ENCODE data around the gene CDC25A.

CDC25A gene

DNA sequence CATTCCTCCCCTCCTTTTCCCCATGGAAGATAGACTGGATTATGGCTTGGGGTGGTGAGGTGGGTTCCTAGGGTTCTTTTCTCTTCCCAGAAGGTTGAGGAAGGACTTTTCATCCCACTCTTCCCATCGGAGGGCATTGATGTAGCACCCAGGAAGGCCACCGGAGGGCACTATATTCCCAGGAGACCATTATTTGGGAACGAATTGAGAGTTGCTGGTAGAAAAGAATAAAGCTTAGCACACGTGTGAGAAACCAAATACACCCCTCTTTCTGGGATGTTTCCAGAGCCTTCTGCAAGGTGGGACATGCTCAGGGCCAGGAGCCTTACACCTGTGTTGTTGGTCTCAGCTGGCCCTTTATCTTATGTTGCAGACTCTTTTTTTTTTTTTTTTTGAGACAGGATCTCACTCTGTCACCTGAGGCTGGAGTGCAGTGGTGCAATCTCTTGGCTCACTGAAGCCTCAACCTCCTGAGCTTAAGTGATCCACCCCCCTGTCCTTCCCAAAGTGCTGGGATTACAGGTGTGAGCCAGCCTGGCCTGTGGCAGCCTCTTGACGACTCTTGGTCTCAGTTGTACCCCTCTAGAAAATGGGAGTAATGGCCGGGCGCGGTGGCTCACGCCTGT lies 6.3 kb upstream of the CDC25A start:
- DNase-seq, result peak; percentile 66

DNA sequence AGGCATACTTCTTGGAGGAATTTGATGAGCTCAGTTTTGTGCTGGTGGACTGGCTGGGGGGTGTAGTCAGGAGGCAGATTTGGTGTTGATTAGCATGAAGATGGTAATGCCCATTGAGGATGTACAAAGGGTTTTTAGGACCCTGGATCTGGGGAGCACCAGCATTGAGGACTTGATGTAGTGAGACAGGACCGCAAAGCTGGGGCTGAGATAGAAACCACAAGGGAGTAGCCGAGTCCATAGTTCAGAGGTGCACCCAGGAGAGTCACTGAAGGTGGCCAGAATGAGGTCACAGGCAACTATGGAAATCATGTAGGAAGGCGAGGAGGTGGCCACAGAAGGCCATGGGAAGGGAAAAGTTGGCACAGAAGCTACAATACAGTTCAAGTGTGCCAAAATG lies 2.7 kb upstream of the CDC25A start:
- no peak for DNase-seq

DNA sequence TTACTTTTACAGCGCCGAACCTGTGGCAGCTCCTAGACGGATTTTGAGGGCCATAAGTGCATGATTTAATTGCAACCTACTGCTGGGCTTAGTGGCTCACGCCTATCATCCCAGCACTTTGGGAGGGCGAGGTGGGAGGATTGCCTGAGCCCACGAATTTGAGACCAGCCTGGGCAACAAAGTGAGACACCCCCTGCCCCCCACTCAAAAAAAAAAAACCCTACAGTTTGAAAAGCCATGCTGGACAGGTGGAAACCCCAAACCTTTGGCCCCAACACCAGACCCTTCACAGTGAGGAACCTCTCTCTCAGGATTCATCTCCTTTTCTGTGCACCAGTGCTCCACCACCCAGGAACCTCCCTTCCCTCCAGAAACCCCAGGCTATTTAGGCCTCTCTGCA lies 1.1 kb upstream of the CDC25A start:
- DNase-seq, result no peak

DNA sequence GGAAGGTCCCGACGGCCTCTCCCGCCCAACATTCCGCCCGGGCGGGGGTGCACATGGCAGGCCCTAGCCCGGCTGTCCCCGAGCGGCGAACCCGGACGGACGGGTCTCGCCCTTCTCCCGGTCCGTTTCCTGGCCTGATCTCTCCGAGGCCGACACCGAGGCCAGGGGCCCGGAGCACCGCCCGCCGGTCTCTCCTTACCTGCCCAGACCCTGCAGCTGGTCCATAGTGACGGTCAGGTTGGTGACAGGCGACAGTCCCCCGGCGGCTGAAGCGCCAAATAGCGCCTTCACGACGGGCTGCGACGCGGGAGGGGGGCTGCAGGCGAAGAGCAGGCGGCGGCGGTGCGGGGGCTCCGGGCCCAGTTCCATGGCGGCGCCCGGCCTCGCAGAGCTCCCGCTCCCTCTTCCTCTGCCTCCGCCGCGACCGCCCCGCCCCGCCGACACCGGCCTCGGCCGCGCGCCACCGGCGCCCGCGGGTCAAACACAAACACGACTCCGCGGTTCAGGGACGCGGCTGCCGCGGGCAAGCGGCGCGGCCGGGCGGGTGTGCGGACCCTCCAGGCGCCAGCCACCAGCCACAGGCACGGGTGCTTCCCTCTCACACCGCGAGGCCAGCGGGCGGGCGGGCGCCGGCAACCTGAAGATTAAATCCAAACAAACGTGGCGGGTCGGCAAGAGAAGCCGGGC lies 495 bp downstream of the CDC25A start:
- DNase-seq, result no peak

DNA sequence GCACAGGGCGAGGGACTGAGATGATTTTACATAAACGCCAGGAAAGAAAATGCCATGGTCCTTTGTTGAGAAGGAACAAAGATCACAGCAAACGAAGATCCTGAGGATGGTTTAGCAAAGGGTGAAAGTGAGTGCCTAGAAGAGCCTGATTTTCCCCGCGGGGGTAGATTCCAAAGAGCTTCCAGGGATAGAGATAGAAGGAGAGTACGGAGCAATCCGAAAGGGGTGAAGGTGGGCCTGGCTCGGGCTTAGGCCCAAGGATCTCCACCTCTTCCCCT lies 977 bp downstream of the CDC25A start:
- no peak for DNase-seq

DNA sequence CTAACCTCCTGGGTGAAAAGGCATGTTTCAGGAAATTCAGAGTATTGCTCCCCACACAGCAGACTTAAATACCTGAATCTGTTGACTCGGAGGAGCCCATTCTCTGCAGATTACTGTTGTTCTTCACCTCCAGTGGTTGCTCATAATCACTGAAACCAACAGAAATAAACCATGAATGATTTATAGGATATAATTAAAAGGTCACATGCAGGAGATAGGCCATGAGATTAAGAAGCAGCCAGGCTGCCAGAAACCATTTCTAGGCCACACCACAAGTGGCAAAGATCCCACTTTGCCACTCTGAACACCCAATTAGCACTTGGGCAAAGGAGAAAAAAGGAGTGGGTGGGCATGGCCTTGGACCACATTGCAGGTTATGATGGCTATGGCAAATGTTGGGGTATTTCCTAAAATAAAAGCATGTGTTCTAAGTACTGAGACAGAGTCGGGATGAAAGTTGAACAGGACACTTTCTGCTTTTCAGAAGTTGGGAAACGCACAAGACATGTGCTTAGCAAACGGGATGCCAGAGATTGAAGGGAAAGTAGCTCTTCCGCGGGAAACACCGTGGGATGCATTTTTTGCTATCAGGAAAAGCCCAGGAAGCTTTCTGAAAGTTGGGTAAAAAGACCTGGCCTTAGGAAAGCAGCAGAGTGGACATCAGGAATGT lies 1.5 kb downstream of the CDC25A start:
- no peak for DNase-seq

DNA sequence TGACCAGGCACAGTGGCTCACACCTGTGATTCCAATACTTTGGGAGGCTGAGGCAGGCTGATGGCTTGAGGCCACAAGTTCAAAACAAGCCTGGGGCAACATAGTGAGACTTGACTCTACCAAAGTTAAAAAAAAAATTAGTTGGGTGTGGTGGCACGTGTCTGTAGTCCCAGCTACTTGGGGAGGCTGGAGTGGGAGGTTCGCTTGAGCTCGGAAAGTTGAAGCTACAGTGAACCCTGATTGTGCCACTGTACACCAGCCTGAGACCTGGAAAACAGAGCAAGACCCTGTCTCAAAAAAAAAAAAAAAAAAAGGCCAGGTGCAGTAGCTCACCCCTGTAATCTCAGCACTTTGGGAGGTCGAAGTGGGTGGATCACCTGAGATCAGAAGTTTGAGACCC lies 3.1 kb downstream of the CDC25A start:
- DNase-seq, result no peak

DNA sequence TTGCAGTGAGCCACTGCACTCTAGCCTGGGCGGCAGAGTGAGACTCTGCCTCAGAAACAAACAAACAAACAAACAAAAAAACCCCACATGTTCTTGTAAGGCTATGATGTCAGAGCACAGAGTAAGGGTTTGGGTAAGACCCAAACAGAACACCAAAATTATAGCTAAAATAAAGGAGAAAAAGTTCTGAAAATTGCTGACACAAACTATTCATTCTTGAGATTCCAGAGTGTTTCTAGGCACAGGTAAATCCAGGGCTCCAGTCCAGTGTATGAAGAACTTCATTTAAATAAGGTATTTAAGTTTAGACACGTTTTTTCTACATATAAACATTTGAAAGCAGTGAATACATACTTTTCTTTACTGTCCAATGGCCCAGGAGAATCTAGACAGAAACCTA lies 3.9 kb downstream of the CDC25A start:
- DNase-seq, result no peak

DNA sequence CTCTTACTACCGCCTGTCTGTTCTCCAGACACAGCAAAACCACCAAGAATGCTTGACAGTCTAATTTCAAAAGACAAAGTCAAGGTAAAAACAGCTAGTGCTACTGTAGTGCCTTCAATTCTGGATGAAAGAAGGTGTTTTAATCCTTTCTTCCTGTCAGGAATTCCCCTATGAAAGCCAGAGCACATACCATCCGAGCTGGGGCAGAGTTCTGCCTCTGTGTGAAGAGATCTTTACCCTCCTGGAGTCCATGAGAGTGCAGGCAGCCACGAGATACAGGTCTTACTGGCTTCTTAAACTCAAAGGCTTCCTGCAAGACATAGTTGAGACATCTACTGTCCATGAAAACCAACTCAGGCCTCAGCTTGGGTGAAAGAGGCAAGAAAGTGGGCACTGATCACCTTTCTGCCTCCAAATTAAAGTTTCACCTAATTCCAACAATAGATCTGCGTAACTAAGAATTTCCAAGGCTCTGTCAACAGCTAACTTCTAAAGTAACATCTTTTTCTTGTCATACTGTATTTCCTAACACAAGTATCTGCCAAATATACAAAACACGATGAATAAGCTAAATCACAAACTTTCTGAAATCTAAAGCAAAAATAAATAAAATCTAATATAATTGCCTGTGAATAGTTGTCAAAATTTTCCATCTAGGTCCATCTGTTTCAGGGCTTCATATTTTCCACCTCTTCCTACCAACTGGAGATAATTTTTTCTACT lies 7.5 kb downstream of the CDC25A start:
- no peak for DNase-seq

DNA sequence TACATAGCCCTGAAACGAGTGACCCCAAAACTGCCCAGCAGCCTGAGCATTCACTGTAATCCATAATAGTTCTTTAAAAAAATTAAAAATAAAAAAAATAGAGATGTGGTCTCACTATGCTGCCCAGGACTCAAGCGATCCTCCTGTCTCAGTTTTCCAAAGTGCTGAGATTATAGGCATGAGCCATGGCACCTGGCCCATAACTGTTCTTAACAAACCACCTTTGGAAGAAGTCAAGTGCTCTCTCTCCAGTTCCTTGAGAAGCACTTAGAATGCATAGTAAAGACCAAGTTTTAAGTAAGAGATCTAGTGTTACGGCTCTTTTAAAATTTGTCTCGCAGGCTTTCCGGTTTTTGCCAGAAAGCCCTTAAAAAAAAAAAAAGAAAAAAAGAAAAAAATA lies 8.2 kb downstream of the CDC25A start:
- DNase-seq, result no peak

DNA sequence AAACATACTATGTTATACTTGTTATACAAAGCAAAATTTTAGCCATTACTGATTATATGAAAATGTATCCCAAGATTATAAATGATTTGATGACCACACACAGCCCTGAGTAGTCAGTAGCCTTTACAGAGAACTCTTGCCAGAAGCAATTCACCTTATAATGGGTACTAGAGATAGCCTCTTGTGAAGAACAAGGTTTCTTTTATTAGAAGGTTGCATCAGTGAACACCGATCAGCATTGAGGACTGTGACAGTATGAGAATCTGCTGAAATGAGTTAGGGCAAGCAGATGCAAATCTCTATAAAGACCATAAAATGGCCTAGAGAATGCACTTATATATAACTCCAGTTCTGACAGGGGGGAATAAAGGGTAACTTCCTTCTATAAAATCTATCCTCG lies 10.1 kb downstream of the CDC25A start:
- no peak for DNase-seq

DNA sequence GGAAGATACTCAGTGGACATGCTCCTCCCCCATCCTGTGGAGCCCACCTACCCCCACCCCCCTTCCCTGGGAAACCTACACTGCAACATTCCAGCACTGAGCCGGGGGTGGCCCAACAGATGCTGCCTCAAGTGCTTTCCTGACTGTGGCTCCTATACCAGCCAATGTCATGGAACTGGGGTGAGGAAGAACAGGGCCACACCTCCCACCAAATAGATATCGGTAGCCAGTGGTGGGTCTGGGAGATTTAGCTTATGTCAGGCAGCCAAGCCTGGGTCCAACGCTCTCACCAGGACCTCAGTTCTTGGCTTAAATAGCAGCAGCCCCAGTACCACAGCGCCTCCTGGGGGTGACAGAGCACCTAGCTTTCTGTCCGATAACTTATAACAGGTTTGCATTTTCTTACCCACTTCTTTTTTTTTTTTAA lies 30.3 kb downstream of the CDC25A start:
- peak; percentile 45 for DNase-seq

DNA sequence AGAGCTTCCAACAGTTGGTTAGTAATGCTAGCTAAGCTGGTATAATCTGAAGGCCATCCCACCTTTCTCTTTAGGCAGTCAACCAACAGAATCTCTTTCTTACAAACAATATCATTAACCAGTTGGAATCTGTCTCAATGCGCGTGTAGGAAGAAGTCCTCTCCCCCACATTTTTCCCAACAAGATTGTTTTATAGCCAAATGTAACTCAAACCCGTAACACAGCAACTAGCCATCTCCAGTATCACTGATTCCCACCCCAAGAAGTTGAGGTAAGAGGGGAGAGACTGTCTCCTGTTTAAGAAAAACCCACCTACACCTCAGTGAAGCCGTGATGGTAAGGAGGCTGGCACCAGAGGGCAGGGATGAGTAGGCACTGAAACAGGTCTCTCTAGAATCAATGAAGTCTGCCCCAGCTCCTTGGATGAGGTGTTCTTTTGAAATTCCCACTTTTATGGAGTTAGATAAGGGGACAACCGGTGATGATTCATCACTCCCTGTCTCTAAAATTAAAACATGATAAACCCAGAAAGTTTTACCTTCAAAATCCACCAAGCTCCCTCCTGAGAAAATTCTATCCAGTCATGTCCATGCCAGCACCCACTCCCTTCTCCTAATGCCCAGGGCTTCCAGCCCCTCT lies 30.9 kb downstream of the CDC25A start:
- no peak for DNase-seq

DNA sequence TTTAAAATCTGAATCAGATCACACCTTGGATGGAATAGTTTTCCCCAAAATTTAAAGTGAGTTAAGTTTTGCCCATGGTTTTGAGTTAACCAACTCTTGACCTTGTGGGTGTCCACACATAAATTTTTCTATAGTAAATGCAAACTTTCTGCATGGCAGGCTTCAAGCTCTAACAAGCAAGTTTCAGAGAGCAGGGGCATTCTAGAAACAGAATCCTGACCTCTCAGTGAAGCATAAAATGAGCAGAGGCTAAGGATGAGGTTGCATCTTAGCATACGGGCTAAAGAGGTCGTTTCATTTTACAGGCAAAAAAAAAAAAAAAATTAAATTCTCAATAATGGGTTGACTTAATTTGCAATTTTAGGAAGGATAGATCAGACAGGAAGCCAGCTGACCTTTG lies 32.1 kb downstream of the CDC25A start:
- no peak for DNase-seq

DNA sequence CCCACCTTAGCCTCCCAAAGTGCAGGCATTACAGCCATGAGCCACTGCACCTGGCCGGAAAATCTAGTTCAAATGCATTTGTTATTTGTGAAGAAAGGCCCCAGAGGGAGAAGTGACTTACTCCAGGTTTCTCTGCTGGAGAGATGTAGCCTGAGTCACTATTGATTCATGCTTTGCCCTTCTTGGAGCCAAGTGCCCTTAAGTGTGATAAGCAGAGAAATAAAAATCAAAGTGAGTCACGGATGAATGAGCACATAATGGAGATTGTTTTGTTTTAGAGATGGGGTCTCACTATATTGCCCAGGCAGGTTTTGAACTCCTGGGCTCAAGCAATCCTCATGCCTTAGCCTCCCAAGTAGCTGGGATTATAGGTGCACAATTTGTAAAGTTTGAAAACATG lies 33.1 kb downstream of the CDC25A start:
- DNase-seq, result peak; percentile 65

DNA sequence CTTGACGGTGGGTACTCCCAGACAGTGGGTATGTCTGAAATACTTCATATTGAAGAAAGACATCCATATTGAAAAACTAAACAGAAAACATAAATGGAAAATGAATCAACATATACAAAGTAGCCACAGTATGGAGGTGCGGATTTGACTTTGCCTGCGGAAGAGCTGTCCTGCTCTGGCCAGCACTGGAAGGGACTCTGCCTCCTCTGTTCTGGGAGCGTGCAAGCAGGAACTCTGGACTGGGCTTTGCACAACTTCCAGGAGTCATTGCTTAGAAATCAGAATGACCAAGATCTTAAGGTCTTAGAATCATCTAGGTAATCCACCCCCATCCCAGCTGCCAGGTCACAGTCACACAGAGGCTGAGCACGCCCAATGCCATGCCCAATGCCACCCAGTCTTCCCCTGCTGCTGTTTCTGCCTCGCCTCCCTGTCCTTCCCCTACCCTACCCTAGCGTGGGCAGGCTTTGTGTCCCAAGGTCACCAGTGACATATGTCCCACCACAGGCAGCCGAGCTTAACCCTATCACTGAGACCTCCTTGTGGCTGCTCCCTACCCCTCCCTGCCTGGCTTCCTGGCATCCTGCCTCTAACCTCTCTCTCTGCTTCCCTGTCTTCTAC lies 36.3 kb downstream of the CDC25A start:
- DNase-seq, result no peak

DNA sequence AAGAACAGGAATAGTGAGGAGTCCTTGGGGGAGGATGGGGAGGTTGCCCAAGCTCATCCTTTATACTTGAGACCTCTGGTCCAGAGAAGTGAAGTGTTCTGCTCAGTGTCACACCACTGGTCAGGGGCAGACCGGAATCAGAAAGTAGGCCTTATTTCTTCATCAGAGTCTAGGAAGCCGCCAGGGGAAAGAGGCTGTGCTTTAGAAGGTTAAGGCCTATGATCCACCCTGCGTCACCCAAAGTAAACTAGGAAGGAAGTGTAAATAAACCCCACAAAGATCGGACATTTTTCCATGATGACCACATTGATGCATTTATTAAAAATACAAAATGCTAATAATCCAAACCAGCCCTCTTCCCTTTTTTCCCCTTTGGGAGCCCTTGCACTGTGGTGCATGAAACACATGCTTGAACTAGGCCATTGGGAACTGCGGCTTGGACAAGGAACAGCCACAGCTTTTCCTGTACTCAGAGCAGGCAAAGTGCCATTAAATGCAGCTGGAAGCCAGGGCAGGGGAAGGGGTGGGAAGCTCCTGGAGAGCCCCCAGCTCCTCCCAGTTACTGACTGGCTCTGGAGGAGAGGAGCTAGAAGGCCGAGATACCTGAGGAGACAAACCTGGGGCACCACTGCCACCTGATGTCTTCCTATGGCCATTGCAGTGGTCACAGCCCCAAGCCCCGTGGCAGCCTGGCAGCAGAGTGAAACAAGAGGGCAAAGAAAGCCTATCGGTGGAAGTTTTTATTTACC lies 37.0 kb downstream of the CDC25A start:
- DNase-seq, result peak; percentile 75

DNA sequence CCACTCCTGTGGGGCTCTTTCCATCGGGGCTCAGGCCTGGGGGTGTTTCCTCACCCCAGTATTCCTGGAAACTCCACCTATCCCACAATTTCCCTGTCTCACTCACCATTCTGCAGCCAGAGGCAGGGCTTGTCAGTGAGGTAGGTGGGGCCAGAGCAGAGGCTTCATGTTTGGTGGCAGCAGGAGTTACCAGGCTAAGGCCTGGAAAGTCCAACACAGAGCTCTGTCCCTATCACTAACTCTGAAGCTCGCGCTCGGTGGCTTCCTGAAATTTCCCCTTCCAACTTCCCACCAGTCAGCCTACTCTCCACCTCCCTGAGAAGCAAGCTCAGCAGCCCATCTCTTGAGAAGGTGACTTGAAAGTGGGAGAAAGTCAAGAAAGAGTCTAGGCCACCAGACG lies 44.2 kb downstream of the CDC25A start:
- no peak for DNase-seq

DNA sequence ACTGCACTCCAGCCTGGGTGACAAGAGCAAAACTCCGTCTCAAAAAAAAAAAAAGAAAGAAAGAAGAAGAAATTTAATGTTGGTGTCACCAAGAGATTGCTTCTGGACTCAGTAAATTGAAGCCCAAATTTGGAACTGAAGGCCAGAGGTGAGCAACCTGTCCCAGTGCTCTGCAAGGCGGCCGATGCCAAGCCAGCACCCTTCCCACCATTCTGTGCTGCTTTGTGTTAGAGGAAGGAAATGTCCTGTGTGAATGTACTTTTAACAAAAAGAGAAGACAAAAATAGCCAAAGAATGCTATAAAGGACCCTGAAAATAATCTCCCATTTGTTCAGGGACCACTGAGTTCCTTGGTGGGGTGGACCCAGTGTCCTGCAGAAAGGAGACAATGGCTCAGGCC lies 44.6 kb downstream of the CDC25A start:
- no peak for DNase-seq

DNA sequence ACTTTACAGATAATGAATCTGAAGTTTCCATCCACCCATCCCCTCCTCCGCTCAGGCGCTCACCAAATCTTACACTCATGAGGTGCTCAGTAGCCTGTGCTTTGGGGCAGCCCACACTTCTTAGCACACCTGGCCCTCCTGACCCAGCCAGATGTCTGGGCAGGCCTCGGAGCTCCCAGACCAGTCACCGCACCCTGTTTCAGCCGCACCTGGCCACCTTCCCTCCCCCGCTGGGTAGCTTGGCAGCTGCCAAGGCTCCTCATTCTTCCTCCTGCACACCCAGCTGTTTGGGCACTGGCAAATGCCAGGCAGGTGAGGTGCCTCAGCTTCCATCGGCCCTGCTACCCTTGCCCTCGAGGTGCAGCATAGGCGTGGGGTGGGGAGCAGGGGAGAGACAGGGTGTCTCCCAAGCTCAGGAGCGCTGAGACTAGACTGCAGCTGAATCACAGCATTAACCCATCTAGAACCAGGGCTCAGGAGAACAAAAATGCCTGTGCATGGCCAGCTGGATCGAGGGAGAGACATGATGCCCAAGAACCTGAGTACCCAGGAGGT lies 45.8 kb downstream of the CDC25A start:
- DNase-seq, result no peak

DNA sequence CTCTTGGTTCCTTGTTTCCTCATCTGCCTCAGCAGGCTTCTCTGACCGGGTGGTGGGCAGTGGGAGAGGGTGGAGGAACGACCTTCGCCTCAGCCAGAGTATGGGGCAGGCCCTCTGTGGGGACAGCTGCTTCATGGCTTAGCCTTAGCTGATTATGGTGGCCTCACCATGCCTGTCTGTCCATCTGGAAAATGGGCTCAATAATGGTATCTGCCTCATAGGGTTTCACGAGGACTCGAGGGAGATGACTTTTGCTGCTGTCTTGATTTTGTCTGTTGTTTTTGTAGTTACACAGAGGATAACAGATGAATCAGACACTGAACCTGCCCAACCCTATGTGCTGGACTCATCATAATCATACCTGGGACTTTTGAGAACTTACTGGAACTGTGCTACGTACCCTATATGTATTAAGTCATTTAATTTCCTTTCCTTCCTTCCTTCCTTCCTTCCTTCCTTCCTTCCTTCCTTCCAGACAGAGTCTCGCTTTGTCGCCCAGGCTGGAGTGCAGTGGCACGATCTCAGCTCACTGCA lies 46.5 kb downstream of the CDC25A start:
- no peak for DNase-seq

All from fibroblast of skin of right quadriceps (primary cell).